NT2/D1 (cell line): ENCODE results near the gene DNAJC10.

ENCODE experiments used
- SUZ12 ChIP-seq: IDR thresholded peaks from 2 replicates; pipeline ENCODE4 v1.6.1; 2011; ENCODE audit not compliant: insufficient read length, insufficient read depth; ENCODE audit errors: extremely low read depth
- YY1 ChIP-seq: IDR thresholded peaks from 2 replicates; pipeline ENCODE4 v1.6.1; 2011; ENCODE audit not compliant: insufficient read length, insufficient read depth

DNA sequence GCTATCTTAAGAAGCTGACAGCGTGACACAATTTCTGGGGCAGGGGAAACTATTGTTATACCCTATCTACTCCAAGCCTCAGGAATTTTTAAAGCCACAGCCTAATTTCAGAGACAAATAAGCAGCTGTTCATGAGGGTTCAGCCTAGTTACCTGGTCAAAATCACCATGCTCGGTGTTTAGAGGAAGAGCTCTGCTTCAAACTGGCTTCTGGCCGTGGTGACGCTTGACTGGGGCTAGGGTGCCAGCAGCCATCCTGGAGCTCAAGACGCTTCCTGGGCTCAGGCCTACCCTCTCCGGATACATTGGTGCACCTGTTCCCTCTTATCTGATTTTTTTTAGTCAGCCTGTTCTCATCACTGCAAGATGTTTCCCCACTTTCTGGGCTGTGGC is 108.7 kb downstream of the DNAJC10 start:
- no peak for TF ChIP-seq YY1
- TF ChIP-seq SUZ12, result no peak
